Testis (tissue), 2 donors: ENCODE measurements around the gene FOXE1.

Experiments
- CTCF ChIP-seq, 3 experiments: fragments of 450-650 bp in 2 of 3; fragments of 200-600 bp in 1 of 3; sonication (generic) in 1 of 3; IDR thresholded peaks; one replicate each; pipeline ENCODE4 v1.5.1; 2016 to 2019; ENCODE audit warnings: antibody characterized with exemption in 3 of 3, mild to moderate bottlenecking in 2 of 3, moderate library complexity in 1 of 3
- POLR2A ChIP-seq: fragments of 450-650 bp; IDR thresholded peaks from one replicate; pipeline ENCODE4 v1.6.1; 2017; ENCODE audit warnings: antibody characterized with exemption, mild to moderate bottlenecking, moderate library complexity

- TF ChIP-seq CTCF (IDR thresholded peaks at IDR 0.05) (no peak), POLR2A (no peak)
Observed at GRCh38 chr9:97830884-97831829, 21.9 kb upstream of the FOXE1 start.
